SK-N-SH (cell line): ENCODE data around the gene EPO. TPM values are rescaled to one million over a fixed set of nuclear protein-coding genes. Genes with fewer than 3 reads are reported as not detected.

ENCODE experiments used
- CTCF ChIA-PET: fragments of 300-600, 350-600 bp; formaldehyde crosslinking; extraction: SDS; loops from one replicate; lab custom pipeline; 2021; lab: Yijun Ruan, JAX
- POLR2A ChIA-PET: fragments of 350-600 bp; sonication (Branson Sonifier 250); formaldehyde crosslinking; extraction: SDS; loops from one replicate; lab custom pipeline; 2020; ENCODE audit warnings: antibody characterized with exemption, inconsistent platforms; lab: Yijun Ruan, JAX
- DNase-seq: peaks from one replicate; pipeline ENCODE4 v3.0.0; 2012
- H2AFZ ChIP-seq: fragments of 200-600 bp; sonication (generic); 2 replicates; pipeline ENCODE4 v1.8.1; 2016; ENCODE audit warnings: antibody characterized with exemption, mild to moderate bottlenecking, low read depth
- H3F3A ChIP-seq: fragments of 200-600 bp; sonication (generic); replicated peaks from 2 replicates; pipeline ENCODE3; 2016; ENCODE audit warnings: antibody characterized with exemption, mild to moderate bottlenecking; ENCODE audit not compliant: insufficient read depth
- H3K27ac ChIP-seq, 2 experiments: fragments of 200-500 bp in 1 of 2; fragments of 200-600 bp in 1 of 2; sonication (Bioruptor generic) in 1 of 2; sonication (generic), shearing (Covaris generic) in 1 of 2; 2 replicates each; pipeline versions ENCODE4 v1.5.1 to v1.6.1; 2014 to 2016; ENCODE audit warnings: low read depth in 2 of 2, inconsistent platforms in 1 of 2, low read length in 1 of 2, mild to moderate bottlenecking in 1 of 2, mixed read lengths in 1 of 2
- H3K27me3 ChIP-seq: fragments of 200-600 bp; sonication (generic), shearing (Covaris generic); 2 replicates; pipeline ENCODE4 v1.6.1; 2016; ENCODE audit warnings: mixed run types; ENCODE audit not compliant: insufficient read depth
- H3K36me3 ChIP-seq, 2 experiments: fragments of 200-500 bp in 1 of 2; fragments of 200-600 bp in 1 of 2; sonication (Bioruptor generic) in 1 of 2; sonication (generic) in 1 of 2; replicated peaks in 1 of 2; 2 replicates each; pipeline versions ENCODE3 to v1.5.1; 2014 to 2016; ENCODE audit warnings: low read length in 1 of 2, mild to moderate bottlenecking in 1 of 2; ENCODE audit not compliant: insufficient read depth in 2 of 2, control insufficient read depth in 1 of 2
- H3K4me1 ChIP-seq, 2 experiments: fragments of 200-500 bp in 1 of 2; fragments of 200-600 bp in 1 of 2; sonication (Bioruptor generic) in 1 of 2; sonication (generic), shearing (Covaris generic) in 1 of 2; 2 replicates each; pipeline versions ENCODE4 v1.5.1 to v1.6.1; 2014 to 2016; ENCODE audit warnings: low read depth in 1 of 2, low read length in 1 of 2, mixed run types in 1 of 2; ENCODE audit not compliant: insufficient read depth in 2 of 2, control insufficient read depth in 1 of 2
- H3K4me2 ChIP-seq: fragments of 200-600 bp; sonication (generic), shearing (Covaris generic); 2 replicates; pipeline ENCODE4 v1.6.1; 2017; ENCODE audit warnings: mixed run types
- H3K4me3 ChIP-seq, 2 experiments: fragments of 200-500 bp in 1 of 2; fragments of 200-600 bp in 1 of 2; sonication (Bioruptor generic) in 1 of 2; sonication (generic), shearing (Covaris generic) in 1 of 2; 2 replicates each; pipeline versions ENCODE4 v1.5.1 to v1.8.1; 2014 to 2016; ENCODE audit warnings: low read depth in 2 of 2, inconsistent platforms in 1 of 2, low read length in 1 of 2, mild to moderate bottlenecking in 1 of 2, mixed read lengths in 1 of 2, moderate library complexity in 1 of 2
- H3K79me2 ChIP-seq: fragments of 200-600 bp; sonication (generic); 2 replicates; pipeline ENCODE4 v1.8.1; 2017; ENCODE audit warnings: mild to moderate bottlenecking; ENCODE audit not compliant: insufficient read depth
- H3K9ac ChIP-seq: fragments of 200-600 bp; sonication (generic); 2 replicates; pipeline ENCODE4 v1.6.1; 2017; ENCODE audit warnings: mixed run types
- H3K9me2 ChIP-seq: fragments of 200-600 bp; sonication (generic); 2 replicates; pipeline ENCODE4 v1.6.1; 2017; ENCODE audit warnings: mixed run types
- H3K9me3 ChIP-seq: fragments of 200-600 bp; sonication (generic); 2 replicates; pipeline ENCODE4 v1.6.1; 2017; ENCODE audit warnings: mixed run types, mild to moderate bottlenecking, moderate library complexity
- H4K20me1 ChIP-seq: fragments of 200-600 bp; sonication (generic); 2 replicates; pipeline ENCODE4 v1.6.1; 2017; ENCODE audit warnings: mild to moderate bottlenecking, mixed run types; ENCODE audit not compliant: insufficient read depth
- CHD2 ChIP-seq: fragments of 150-350 bp; IDR thresholded peaks from 2 replicates; pipeline ENCODE4 v1.6.1; 2018; ENCODE audit warnings: low read length; ENCODE audit not compliant: partially characterized antibody
- ELF1 ChIP-seq: IDR thresholded peaks from 2 replicates; pipeline ENCODE4 v1.4.0; 2012
- FOXJ3 ChIP-seq: sonication (generic); formaldehyde crosslinking; IDR thresholded peaks from 2 replicates; pipeline ENCODE4 v1.5.1; 2020; ENCODE audit warnings: mild to moderate bottlenecking, missing genetic modification reagents
- GABPA ChIP-seq: IDR thresholded peaks from 2 replicates; pipeline ENCODE4 v1.4.0; 2012; ENCODE audit warnings: low read depth, mild to moderate bottlenecking
- JUND ChIP-seq: IDR thresholded peaks from 2 replicates; pipeline ENCODE4 v1.4.0; 2012
- MAX ChIP-seq: IDR thresholded peaks from 2 replicates; pipeline ENCODE4 v1.4.0; 2012; ENCODE audit warnings: low read depth
- MXI1 ChIP-seq: IDR thresholded peaks from 2 replicates; pipeline ENCODE4 v1.6.1; 2012; ENCODE audit warnings: mild to moderate bottlenecking, low read depth, low read length, improper control_type of control experiment
- NFIC ChIP-seq: IDR thresholded peaks from 2 replicates; pipeline ENCODE4 v1.4.0; 2012; ENCODE audit warnings: borderline replicate concordance
- RFX5 ChIP-seq: IDR thresholded peaks from 2 replicates; pipeline ENCODE4 v1.6.1; 2012; ENCODE audit warnings: mild to moderate bottlenecking, improper control_type of control experiment, low read length
- RXRA ChIP-seq: IDR thresholded peaks from 2 replicates; pipeline ENCODE4 v1.4.0; 2012; ENCODE audit warnings: low read depth, mild to moderate bottlenecking, borderline replicate concordance
- SIN3A ChIP-seq: IDR thresholded peaks from 2 replicates; pipeline ENCODE4 v1.6.1; 2012; ENCODE audit warnings: low read depth, mild to moderate bottlenecking, low read length, moderate library complexity, borderline replicate concordance
- TAF1 ChIP-seq: IDR thresholded peaks from 2 replicates; pipeline ENCODE4 v1.6.1; 2012; ENCODE audit warnings: low read depth, mild to moderate bottlenecking, low read length, moderate library complexity, borderline replicate concordance
- YY1 ChIP-seq: IDR thresholded peaks from 2 replicates; pipeline ENCODE4 v1.4.0; 2012; ENCODE audit warnings: low read depth, mild to moderate bottlenecking
- WGBS: methylation state at CpG from one replicate; pipeline ENCODE4 v1.1.6; 2017; ENCODE audit warnings: low lambda C conversion rate; 5-methylcytosine and 5-hydroxymethylcytosine counted together
- polyA plus RNA-seq, 3 experiments: library from polyadenylated mRNA; depleted of rRNA; stranded (reverse); fragments of >200 nt; gene quantifications; 2 replicates each; pipeline ENCODE4 v1.2.3, GENCODE V29; 2012
- TF ChIP-seq, protein P1 (sequence below): fragments of 150-350 bp; IDR thresholded peaks from 2 replicates; pipeline ENCODE4 v1.6.1; 2016; ENCODE audit warnings: mild to moderate bottlenecking, low read depth, low read length
- TF ChIP-seq, protein P2 (sequence below): fragments of 150-350 bp; IDR thresholded peaks from 2 replicates; pipeline ENCODE4 v1.6.1; 2017; ENCODE audit warnings: antibody characterized with exemption, low read length, low read depth, borderline replicate concordance

The EPO gene
- polyA plus RNA-seq, 1 of the 3 experiments (the other 2 are of a cell fraction) = not detected

DNA sequence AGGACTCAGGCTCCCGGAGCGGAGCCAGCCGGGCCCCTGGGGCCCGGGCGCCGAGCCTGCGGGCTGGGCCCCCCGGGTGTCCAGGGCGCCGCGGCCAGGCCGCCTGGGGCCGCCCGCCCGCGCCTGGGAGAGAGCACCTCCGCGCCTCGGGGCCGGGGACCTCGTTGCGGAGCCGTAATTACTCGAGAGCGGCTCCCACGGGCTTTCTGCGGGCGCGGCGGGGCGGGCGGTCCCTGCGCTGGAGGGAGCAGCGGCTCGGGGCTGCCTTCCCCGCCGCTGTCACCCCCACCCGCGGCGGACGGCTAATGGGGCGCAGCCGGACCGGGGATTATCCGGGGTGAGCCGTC is 45.2 kb upstream of the EPO start:
- Histone ChIP-seq H3K36me3 (peaks cover 23 to 34% of the 10 kb centered on the region in 2 experiments), H3K4me1 (peaks cover 0 to 35% of the 10 kb centered on the region in 2 experiments; a peak in 1 of 4 replicates), H2AFZ (no peak overlapping the region), H3F3A (peaks cover 41% of the 10 kb centered on the region), H3K4me2 (peak overlapping the region; percentile 95), H3K4me3 (peak overlapping the region; percentile 83 to 98), H3K9ac (peak overlapping the region; percentile 87), H3K79me2 (peaks cover 49% of the 10 kb centered on the region), H3K27me3 (no peaks in the 10 kb centered on the region), H3K27ac (peak overlapping the region; percentile 66 to 90; a peak in 3 of 4 replicates), H3K9me2 (no peaks in the 10 kb centered on the region)
- ChIA-PET POLR2A (interaction anchor here (0.8 to 6.3 kb wide), 5 partner anchors 8 to 73 kb away, joined by 3 to 23 read pairs (median 5); partner anchors contain the start of genes ACTL6B, MOSPD3 and PCOLCE), CTCF (interaction anchor here (1.1 to 10.5 kb wide), 7 partner anchors 18 to 194 kb away, joined by 3 to 227 read pairs (median 5); partner anchors contain the start of genes GIGYF1 and POP7)
- WGBS = no CpG with 5 or more reads among the region's 46 CpGs
- TF ChIP-seq TAF1 (0 out of 2 replicates have a peak, but pooled peaks have one; percentile 17), JUND (no peak)
- TF ChIP-seq, all 33 proteins: peak for 1
- H4K20me1 ChIP-seq = peaks cover 44% of the 10 kb centered on the region
- no peaks in the 10 kb centered on the region for H3K9me3 ChIP-seq
- peak; percentile 63 for DNase-seq

DNA sequence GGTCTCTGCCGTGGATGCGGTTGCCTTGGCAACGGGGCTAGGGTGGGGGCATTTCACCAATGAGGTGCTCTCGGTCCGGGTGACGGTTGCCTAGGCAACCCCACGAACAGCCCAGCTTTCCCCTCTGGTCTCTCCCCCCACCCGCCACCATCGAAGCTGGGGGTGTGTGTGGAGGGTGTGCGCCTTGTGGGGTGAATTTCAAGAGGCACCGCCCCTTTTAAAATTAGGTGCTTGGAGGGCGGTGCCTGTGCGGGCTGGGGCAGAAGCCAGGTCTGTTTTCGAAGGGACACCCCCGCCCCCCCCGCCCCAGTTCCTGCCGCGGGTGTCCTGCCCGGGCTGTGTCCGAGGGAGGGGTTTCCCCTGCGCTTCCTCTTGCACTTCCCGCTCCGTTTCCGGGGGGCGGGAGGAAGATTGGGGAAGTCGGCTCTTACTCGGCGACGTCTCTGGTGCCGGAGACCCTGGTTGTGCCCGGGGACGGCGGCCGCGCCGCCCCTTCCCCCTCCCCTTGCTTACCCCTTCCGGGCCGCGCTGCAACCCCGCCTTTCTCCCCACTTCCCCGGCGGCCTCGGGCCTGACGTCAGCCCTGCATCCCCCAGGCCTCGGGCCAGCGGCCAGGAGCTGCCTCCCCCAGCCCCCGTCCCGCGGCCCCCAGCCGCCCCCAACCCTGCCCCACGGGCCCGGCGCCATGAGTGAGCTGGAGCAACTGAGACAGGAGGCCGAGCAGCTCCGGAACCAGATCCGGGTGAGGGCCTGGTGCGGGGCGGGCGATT is 44.5 kb upstream of the EPO start:
- Histone ChIP-seq H3K4me1 (peaks cover 0 to 35% of the 10 kb centered on the region in 2 experiments; a peak in 1 of 4 replicates), H3K79me2 (peaks cover 49% of the 10 kb centered on the region), H3K27me3 (no peaks in the 10 kb centered on the region), H3F3A (peaks cover 48% of the 10 kb centered on the region), H3K27ac (peak overlapping the region; percentile 66 to 90; a peak in 3 of 4 replicates), H3K9me3 (no peaks in the 10 kb centered on the region), H3K36me3 (peaks cover 23 to 41% of the 10 kb centered on the region in 2 experiments), H2AFZ (no peak overlapping the region), H3K9me2 (no peaks in the 10 kb centered on the region), H3K4me3 (peak overlapping the region; percentile 83 to 98), H4K20me1 (peaks cover 49% of the 10 kb centered on the region), H3K9ac (peak overlapping the region; percentile 87; the same call in 1 of the 2 replicates), H3K4me2 (peak overlapping the region; percentile 95)
- TF ChIP-seq MAX (peak; percentile 39; the same call in 1 of the 2 replicates), SIN3A (peak; percentile 89), ELF1 (peak; percentile 60), FOXJ3 (CRISPR knock-in tag) (no peak), RFX5 (0 out of 2 replicates have a peak, but pooled peaks have one; percentile 50), NFIC (peak; percentile 13; the same call in 1 of the 2 replicates), YY1 (no peak), MXI1 (peak; percentile 64), TAF1 (peak; percentile 12; the same call in 1 of the 2 replicates), RXRA (no peak; the same call in 1 of the 2 replicates), CHD2 (peak; percentile 21), GABPA (peak; percentile 72)
- TF ChIP-seq, protein P1, sequence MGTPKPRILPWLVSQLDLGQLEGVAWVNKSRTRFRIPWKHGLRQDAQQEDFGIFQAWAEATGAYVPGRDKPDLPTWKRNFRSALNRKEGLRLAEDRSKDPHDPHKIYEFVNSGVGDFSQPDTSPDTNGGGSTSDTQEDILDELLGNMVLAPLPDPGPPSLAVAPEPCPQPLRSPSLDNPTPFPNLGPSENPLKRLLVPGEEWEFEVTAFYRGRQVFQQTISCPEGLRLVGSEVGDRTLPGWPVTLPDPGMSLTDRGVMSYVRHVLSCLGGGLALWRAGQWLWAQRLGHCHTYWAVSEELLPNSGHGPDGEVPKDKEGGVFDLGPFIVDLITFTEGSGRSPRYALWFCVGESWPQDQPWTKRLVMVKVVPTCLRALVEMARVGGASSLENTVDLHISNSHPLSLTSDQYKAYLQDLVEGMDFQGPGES = no peak
- TF ChIP-seq, protein P2, sequence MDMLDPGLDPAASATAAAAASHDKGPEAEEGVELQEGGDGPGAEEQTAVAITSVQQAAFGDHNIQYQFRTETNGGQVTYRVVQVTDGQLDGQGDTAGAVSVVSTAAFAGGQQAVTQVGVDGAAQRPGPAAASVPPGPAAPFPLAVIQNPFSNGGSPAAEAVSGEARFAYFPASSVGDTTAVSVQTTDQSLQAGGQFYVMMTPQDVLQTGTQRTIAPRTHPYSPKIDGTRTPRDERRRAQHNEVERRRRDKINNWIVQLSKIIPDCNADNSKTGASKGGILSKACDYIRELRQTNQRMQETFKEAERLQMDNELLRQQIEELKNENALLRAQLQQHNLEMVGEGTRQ = no peak
- CTCF ChIA-PET = interaction anchor here (0.6 to 10.5 kb wide), 10 partner anchors 17 to 195 kb away, joined by 3 to 227 read pairs (median 4); partner anchors contain the start of genes GIGYF1, POP7 and SLC12A9
- peak; percentile 96 for DNase-seq
- POLR2A ChIA-PET = interaction anchor here (0.6 to 6.3 kb wide), 6 partner anchors 15 to 73 kb away, joined by 3 to 23 read pairs (median 8); partner anchors contain the start of genes GIGYF1, MOSPD3 and PCOLCE
- 19% methylated on average over 33 of the region's 59 CpGs for WGBS
